Esophagus muscularis mucosa (tissue), 4 donors: Measurements from ENCODE around the gene AUTS2. TPM values are rescaled to one million over a fixed set of nuclear protein-coding genes. Genes with fewer than 3 reads are reported as not detected.

Experiments used
- DNase-seq: peaks from one replicate; pipeline ENCODE4 v3.0.0-alpha.2; 2017; ENCODE audit errors: extremely low spot score
- H3K27ac ChIP-seq, 4 donors: fragments of 200-600 bp; sonication (generic); replicated peaks in 1 of 4; 1 replicate in 3 of 4; 2 replicates in 1 of 4; pipeline ENCODE4 v1.5.1; 2016 to 2019; ENCODE audit warnings: mild to moderate bottlenecking in 1 of 4
- H3K27me3 ChIP-seq, 4 donors: fragments of 200-600 bp; sonication (generic); one replicate each; pipeline versions ENCODE4 v1.5.1 to v1.6.0; 2016 to 2019
- H3K36me3 ChIP-seq, 4 donors: fragments of 200-600 bp; sonication (generic); one replicate each; pipeline ENCODE4 v1.5.1; 2016 to 2019
- H3K4me1 ChIP-seq, 4 donors: fragments of 200-600 bp; sonication (generic); one replicate each; pipeline ENCODE4 v1.5.1; 2016 to 2019
- H3K4me3 ChIP-seq, 4 donors: fragments of 200-600 bp; sonication (generic); 1 replicate in 2 of 4; 2 replicates in 2 of 4; pipeline ENCODE4 v1.5.1; 2016 to 2019; ENCODE audit warnings: mild to moderate bottlenecking in 4 of 4, moderate library complexity in 1 of 4
- H3K9me3 ChIP-seq, 4 donors: fragments of 200-600 bp; sonication (generic); 1 replicate in 3 of 4; 2 replicates in 1 of 4; pipeline ENCODE4 v1.5.1; 2016 to 2019
- EP300 ChIP-seq: sonication (generic); formaldehyde crosslinking; IDR thresholded peaks from one replicate; pipeline ENCODE4 v1.6.1; 2017; ENCODE audit warnings: antibody characterized with exemption
- POLR2A ChIP-seq: fragments of 450-650 bp; IDR thresholded peaks from one replicate; pipeline ENCODE4 v1.6.1; 2017; ENCODE audit warnings: antibody characterized with exemption, moderate library complexity, mild to moderate bottlenecking, low read depth
- POLR2AphosphoS5 ChIP-seq, 2 donors: sonication (generic); formaldehyde crosslinking; IDR thresholded peaks; one replicate each; pipeline ENCODE4 v1.6.1; 2017; ENCODE audit warnings: antibody characterized with exemption in 2 of 2
- WGBS: methylation state at CpG from one replicate; pipeline ENCODE4 v1.1.5; 2018; 5-methylcytosine and 5-hydroxymethylcytosine counted together
- intact Hi-C: fragments of 100-400 bp; cut with DNase I; formaldehyde crosslinking; loops from one replicate; pipeline ENCODE4 v1.15.1; 2023
- total RNA-seq, 4 donors: library from RNA; depleted of rRNA; stranded (reverse); fragments of >200 nt; gene quantifications; one replicate each; pipeline versions ENCODE4 v1.1.0 to v1.2.1, GENCODE V29; 2016
- TF ChIP-seq, protein P1 (sequence below), 3 experiments: fragments of 200-600 bp in 2 of 3; fragments of 450-650 bp in 1 of 3; sonication (generic) in 2 of 3; IDR thresholded peaks; one replicate each; pipeline ENCODE4 v1.5.1; 2017 to 2019; ENCODE audit warnings: antibody characterized with exemption in 3 of 3, mild to moderate bottlenecking in 2 of 3, moderate library complexity in 1 of 3

AUTS2 gene
- total RNA-seq, 4 donors from 2014 or later: 18.5 to 44.9 (median 34.2) TPM

DNA sequence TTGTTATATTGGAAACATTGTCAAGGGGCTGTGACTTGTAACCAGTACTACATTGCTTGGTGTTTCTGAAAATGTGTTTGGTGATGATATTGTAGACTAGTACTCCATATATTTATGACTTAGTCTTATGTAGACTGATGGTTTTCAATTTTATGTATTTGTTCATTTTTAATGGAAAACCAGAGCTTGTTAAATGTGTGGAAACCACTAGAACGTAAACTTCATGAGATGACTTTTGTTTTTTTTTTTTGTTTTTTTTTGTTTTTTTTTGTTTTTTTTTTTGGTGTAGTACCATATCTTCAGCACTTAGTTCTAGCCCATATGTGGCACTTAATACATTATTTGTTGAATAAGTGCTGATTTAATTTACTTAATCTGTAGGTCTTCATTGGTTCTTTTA, 518.6 kb downstream of the AUTS2 start:
- Histone ChIP-seq H3K27ac (no peak overlapping the region), H3K27me3 (no peaks in the 10 kb centered on the region), H3K4me3 (no peak overlapping the region), H3K36me3 (peaks cover 0 to 19% (median 6%) of the 10 kb centered on the region in 4 donors), H3K9me3 (peaks cover 0 to 6% (median 1%) of the 10 kb centered on the region in 4 donors), H3K4me1 (no peaks in the 10 kb centered on the region)
- DNase-seq: no peak
- TF ChIP-seq, protein P1, sequence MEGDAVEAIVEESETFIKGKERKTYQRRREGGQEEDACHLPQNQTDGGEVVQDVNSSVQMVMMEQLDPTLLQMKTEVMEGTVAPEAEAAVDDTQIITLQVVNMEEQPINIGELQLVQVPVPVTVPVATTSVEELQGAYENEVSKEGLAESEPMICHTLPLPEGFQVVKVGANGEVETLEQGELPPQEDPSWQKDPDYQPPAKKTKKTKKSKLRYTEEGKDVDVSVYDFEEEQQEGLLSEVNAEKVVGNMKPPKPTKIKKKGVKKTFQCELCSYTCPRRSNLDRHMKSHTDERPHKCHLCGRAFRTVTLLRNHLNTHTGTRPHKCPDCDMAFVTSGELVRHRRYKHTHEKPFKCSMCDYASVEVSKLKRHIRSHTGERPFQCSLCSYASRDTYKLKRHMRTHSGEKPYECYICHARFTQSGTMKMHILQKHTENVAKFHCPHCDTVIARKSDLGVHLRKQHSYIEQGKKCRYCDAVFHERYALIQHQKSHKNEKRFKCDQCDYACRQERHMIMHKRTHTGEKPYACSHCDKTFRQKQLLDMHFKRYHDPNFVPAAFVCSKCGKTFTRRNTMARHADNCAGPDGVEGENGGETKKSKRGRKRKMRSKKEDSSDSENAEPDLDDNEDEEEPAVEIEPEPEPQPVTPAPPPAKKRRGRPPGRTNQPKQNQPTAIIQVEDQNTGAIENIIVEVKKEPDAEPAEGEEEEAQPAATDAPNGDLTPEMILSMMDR (IDR thresholded peaks at IDR 0.05): no peak
- TF ChIP-seq EP300 (no peak), POLR2AphosphoS5 (IDR thresholded peaks at IDR 0.05) (no peak), POLR2A (no peak)
- 96% methylated on average over 1 of the region's 1 CpG for WGBS
- intact Hi-C loops: no loop called here

DNA sequence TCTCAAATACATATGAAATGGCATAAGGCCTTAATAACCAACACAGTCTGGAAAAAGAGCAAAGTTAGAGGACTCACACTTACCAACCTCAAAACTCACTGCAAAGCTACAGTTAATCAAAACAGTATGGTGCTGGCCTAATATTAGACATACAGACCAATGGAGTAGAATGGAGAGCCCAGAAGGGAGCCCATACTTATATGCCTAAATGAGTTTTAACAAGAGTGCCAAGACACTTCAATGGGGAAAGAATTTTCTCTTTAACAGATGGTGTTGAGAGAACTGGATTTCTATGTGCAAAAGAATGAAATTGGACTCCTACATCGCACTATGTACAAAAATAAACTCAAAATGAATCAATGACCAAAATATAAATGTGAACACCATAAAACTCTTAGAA, 522.6 kb downstream of the AUTS2 start:
- intact Hi-C loops: no loop called here
- no peak for DNase-seq
- Histone ChIP-seq H3K9me3 (peaks cover 0 to 18% (median 11%) of the 10 kb centered on the region in 4 donors), H3K36me3 (peaks cover 0 to 21% (median 6%) of the 10 kb centered on the region in 4 donors), H3K27ac (no peak overlapping the region), H3K27me3 (no peaks in the 10 kb centered on the region), H3K4me3 (no peak overlapping the region), H3K4me1 (no peaks in the 10 kb centered on the region)
- TF ChIP-seq, protein P1 (IDR thresholded peaks at IDR 0.05): no peak
- no peak for TF ChIP-seq POLR2A
- no peak for TF ChIP-seq EP300
- TF ChIP-seq POLR2AphosphoS5 (IDR thresholded peaks at IDR 0.05): no peak
- WGBS: 97% methylated on average over 1 of the region's 1 CpG

- Histone ChIP-seq H3K27ac (no peak overlapping the region), H3K36me3 (no peaks in the 10 kb centered on the region), H3K4me1 (peaks cover 5 to 32% (median 21%) of the 10 kb centered on the region in 4 donors), H3K27me3 (no peaks in the 10 kb centered on the region), H3K9me3 (no peaks in the 10 kb centered on the region), H3K4me3 (no peak overlapping the region)
- intact Hi-C loops: no loop called here
- DNase-seq: no peak
- WGBS: 81% methylated on average over 3 of the region's 3 CpGs
- TF ChIP-seq POLR2A (no peak), POLR2AphosphoS5 (IDR thresholded peaks at IDR 0.05) (no peak), EP300 (no peak)
- TF ChIP-seq, protein P1 (IDR thresholded peaks at IDR 0.05): no peak
These were observed 533.5 kb downstream of the AUTS2 start for GRCh38 chr7:70131817-70132216.

- Histone ChIP-seq H3K9me3 (no peaks in the 10 kb centered on the region), H3K4me3 (no peak overlapping the region), H3K27me3 (no peaks in the 10 kb centered on the region), H3K27ac (no peak overlapping the region), H3K36me3 (no peaks in the 10 kb centered on the region), H3K4me1 (peaks cover 5 to 33% (median 23%) of the 10 kb centered on the region in 4 donors)
- WGBS: 84% methylated on average over 11 of the region's 11 CpGs
- no peak for DNase-seq
- TF ChIP-seq, protein P1 (IDR thresholded peaks at IDR 0.05): no peak
- TF ChIP-seq POLR2AphosphoS5 (IDR thresholded peaks at IDR 0.05): no peak
- no peak for TF ChIP-seq POLR2A
- no peak for TF ChIP-seq EP300
- intact Hi-C loops: no loop called here
These were observed 534.1 kb downstream of the AUTS2 start for GRCh38 chr7:70132226-70132851.
